H7 (cell line): ENCODE measurements around the gene COL17A1. TPM values are rescaled to one million over a fixed set of nuclear protein-coding genes. Genes with fewer than 3 reads are reported as not detected.

Experiments used
- DNase-seq: peaks from one replicate; pipeline ENCODE4 v3.0.0; 2012
- H3K27me3 ChIP-seq: 2 replicates; pipeline ENCODE4 v1.6.0; 2011; ENCODE audit warnings: mild to moderate bottlenecking, low read length; ENCODE audit not compliant: control insufficient read depth, insufficient read depth
- H3K36me3 ChIP-seq: replicated peaks from 2 replicates; pipeline ENCODE4 v1.5.1; 2011; ENCODE audit warnings: low read length; ENCODE audit not compliant: control insufficient read depth, insufficient read depth
- H3K4me3 ChIP-seq: 2 replicates; pipeline ENCODE4 v1.5.1; 2011; ENCODE audit warnings: low read depth, mild to moderate bottlenecking, control low read depth, low read length, moderate library complexity; ENCODE audit not compliant: insufficient read depth
- total RNA-seq: library from RNA; depleted of rRNA; stranded (reverse); fragments of >200 nt; shearing (Covaris generic); gene quantifications from 2 replicates; pipeline ENCODE4 v1.2.3, GENCODE V29; 2014

Gene COL17A1
- total RNA-seq, 1 experiment from 2014 or later, result 1.0 TPM

DNA sequence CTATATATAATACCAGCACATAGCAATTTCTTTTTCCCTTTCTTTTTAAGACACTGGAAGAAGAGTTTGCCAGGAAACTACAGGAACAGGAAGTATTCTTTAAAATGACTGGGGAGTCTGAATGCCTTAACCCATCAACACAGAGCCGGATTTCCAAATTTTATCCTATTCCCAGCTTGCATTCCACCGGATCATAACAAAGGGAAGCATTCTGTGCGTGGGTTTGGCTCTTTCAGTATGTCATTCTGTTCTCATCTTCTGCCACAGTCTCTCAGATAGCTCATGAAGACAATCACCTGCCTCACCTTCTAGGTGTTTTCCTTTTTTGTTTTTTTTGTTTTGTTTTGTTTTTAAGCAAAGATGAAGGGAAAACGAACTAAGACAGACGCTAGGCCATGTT lies 60.2 kb downstream of the COL17A1 start:
- DNase-seq, result no peak
- peaks cover 3% of the 10 kb centered on the region for H3K36me3 ChIP-seq
- H3K27me3 ChIP-seq, result no peaks in the 10 kb centered on the region
- no peak overlapping the region for H3K4me3 ChIP-seq

DNA sequence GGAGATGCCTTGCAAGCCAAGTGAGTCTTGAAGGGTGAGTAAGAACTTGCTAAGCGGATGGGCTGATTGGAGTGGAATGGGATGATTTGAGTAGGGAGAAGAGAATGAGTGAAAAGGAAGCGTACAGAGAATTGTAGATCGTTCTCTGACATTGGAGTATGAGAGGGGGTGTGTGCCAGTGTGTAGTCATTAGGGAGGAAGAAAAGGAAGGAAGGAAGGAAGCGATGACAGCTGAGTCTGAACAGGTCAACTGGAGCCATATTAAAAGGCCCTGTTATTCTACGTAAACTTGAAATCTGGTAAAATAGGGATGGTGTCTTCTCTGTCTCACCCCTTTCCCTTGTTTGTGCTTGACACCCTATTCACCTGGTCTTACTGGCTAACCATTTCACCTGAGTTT lies 63.7 kb downstream of the COL17A1 start:
- Histone ChIP-seq H3K4me3 (no peak overlapping the region), H3K27me3 (no peaks in the 10 kb centered on the region), H3K36me3 (peaks cover 5% of the 10 kb centered on the region)
- DNase-seq, result no peak

DNA sequence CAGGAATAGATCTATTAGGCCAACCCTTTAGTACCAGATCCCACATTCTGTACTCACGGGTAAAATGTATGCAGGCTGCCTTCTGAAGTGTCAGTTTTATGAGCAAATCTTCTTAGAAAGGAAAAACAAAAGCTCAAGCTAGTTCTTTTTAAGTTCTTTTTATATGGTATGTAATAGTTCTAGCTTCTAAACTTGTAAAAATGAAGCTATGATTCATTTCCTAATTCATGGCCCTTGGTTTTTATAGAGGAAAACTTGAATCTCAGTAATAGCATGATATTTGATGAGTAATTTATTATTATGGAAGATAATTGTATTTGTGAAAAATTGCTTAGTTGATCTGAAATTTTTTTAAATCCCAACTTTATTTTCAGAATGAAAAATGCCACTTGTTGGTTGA lies 64.4 kb downstream of the COL17A1 start:
- no peak overlapping the region for H3K4me3 ChIP-seq
- H3K27me3 ChIP-seq, result no peaks in the 10 kb centered on the region
- DNase-seq, result no peak
- H3K36me3 ChIP-seq, result peaks cover 5% of the 10 kb centered on the region

DNA sequence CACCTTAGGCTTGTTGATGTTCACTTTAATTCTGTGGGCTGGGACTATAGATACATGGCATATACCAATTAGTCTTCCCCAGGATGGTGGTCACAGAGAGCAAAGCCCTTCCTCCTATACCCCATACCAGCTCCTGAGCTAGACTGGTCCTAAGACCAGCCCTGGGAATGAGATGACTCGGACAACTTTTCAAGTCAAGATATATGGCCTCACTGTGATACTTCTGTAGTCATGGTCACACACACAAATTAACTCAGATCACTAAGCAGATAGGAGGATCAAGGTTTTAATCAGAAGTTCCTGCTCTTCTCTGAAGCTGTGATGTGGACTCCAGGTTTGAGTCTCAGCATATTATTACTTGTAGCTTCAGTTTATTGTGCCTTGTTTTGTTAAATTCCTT lies 65.7 kb downstream of the COL17A1 start:
- no peak for DNase-seq
- peaks cover 5% of the 10 kb centered on the region for H3K36me3 ChIP-seq
- H3K4me3 ChIP-seq, result no peak overlapping the region

GRCh38 chr10:104018471-104018870 lies 67.2 kb downstream of the COL17A1 start:
- Histone ChIP-seq H3K4me3 (no peak overlapping the region), H3K36me3 (peaks cover 4% of the 10 kb centered on the region), H3K27me3 (no peaks in the 10 kb centered on the region)
- no peak for DNase-seq

More for the DNA sequence above, 65.7 kb downstream of the COL17A1 start:
- no peaks in the 10 kb centered on the region for H3K27me3 ChIP-seq

GRCh38 chr10:104016661-104017060 lies 69.0 kb downstream of the COL17A1 start:
- peaks cover 2% of the 10 kb centered on the region for H3K36me3 ChIP-seq
- H3K4me3 ChIP-seq, result no peak overlapping the region

DNA sequence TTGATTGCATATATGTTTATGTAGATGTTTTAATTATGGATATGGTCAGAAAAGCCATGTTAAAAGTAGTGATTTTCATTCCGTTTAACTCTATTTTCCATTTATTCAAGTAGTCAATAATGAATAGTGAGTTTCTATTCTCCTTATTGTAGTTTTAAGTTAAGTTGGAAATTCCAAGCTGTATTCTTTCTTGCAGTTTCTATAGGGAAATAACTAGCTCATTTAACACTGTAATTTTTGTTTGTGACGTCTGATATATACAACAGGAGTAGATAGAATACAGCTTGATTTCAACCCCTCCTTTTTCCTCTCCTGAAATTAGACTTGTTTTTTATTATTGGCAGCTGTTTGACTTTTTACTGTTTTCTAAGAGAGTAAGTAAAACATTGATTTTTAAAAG lies 71.5 kb downstream of the COL17A1 start:
- H3K27me3 ChIP-seq, result no peaks in the 10 kb centered on the region
- H3K36me3 ChIP-seq, result no peaks in the 10 kb centered on the region
- H3K4me3 ChIP-seq, result no peak overlapping the region
- no peak for DNase-seq

More at GRCh38 chr10:104016661-104017060, 69.0 kb downstream of the COL17A1 start:
- H3K27me3 ChIP-seq, result no peaks in the 10 kb centered on the region
- DNase-seq, result no peak

GRCh38 chr10:104013489-104013888 lies 72.2 kb downstream of the COL17A1 start:
- no peak for DNase-seq
- Histone ChIP-seq H3K4me3 (no peak overlapping the region), H3K27me3 (no peaks in the 10 kb centered on the region), H3K36me3 (no peaks in the 10 kb centered on the region; the same call in 1 of the 2 replicates)

DNA sequence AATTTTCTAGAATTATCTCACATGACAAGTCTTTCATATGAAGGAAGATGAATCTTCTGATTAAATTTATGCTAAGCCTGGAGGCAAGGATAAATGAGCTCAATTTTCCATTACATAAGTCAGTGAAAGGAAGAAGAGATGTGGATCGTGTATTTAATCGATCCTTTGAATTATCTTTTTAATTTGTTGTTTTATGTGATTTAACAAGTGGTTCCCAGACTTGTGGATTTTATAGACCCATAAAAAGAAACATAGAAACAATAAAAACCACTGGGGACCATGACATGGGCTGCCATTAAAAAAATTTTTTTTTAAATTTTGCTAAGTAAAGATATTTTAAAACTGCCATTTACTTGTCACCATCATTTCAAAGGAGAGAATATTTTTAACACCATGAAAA lies 73.8 kb downstream of the COL17A1 start:
- no peak for DNase-seq
- Histone ChIP-seq H3K4me3 (no peak overlapping the region), H3K27me3 (no peaks in the 10 kb centered on the region), H3K36me3 (no peaks in the 10 kb centered on the region; the same call in 1 of the 2 replicates)

DNA sequence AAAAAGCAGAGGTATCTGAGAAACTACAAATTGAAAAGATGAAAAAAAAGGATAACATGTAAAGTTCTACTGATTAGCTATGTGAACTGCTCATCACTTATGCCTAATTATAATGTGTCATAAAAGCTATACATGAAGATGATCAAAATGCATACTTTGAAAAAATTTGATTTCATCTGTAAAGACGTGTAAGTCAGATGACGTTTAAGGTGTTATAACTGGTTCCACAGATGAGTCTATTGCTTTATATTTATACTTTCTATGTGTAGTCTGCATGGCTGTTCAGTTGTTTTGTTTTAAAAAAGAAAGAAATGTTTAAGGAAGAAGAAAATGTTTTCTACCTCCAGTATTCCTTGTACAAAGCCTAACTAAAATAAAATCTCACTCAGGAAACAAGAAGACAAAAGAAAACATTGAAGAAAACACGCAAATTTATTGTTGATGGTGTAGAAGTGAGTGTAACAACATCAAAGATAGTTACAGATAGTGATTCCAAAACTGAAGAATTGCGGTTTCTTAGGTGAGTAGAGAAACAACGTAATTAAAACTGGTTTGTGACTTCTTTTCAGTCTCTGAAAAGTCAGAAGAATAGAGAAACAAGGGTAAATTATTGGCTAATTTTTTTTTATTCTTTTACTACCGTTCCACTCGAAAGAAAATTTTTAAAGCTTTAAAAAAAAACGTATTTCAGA lies 80.4 kb downstream of the COL17A1 start:
- no peaks in the 10 kb centered on the region; the same call in 1 of the 2 replicates for H3K36me3 ChIP-seq
- H3K4me3 ChIP-seq, result no peak overlapping the region
- no peaks in the 10 kb centered on the region for H3K27me3 ChIP-seq
- no peak for DNase-seq

- Histone ChIP-seq H3K36me3 (no peaks in the 10 kb centered on the region; the same call in 1 of the 2 replicates), H3K4me3 (no peak overlapping the region), H3K27me3 (no peaks in the 10 kb centered on the region)
- DNase-seq, result no peak
Observed at GRCh38 chr10:104002911-104003310, 82.8 kb downstream of the COL17A1 start.

GRCh38 chr10:103998805-103999204 lies 86.9 kb downstream of the COL17A1 start:
- Histone ChIP-seq H3K36me3 (no peaks in the 10 kb centered on the region), H3K27me3 (no peaks in the 10 kb centered on the region), H3K4me3 (no peak overlapping the region)
- DNase-seq, result no peak

DNA sequence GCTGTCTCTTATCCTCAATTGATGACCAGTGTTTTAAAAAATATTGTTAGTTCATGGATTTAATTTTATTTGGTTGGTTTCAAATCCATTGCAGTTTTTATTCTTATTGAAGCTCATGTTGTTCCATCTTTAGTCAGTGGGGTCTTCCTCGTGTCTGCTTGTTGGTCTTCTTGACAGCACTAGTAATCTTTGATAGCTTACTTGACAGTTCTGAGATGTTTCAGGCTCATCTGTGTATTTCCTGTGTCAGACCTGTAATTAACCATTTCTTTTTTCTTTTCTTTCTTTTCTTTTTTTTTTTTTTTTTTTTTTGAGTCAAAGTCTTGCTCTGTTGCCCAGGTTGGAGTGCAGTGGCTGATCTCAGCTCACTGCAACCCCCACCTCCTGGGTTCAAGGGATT lies 90.5 kb downstream of the COL17A1 start:
- DNase-seq, result no peak
- no peaks in the 10 kb centered on the region for H3K36me3 ChIP-seq
- H3K4me3 ChIP-seq, result no peak overlapping the region
- H3K27me3 ChIP-seq, result no peaks in the 10 kb centered on the region

DNA sequence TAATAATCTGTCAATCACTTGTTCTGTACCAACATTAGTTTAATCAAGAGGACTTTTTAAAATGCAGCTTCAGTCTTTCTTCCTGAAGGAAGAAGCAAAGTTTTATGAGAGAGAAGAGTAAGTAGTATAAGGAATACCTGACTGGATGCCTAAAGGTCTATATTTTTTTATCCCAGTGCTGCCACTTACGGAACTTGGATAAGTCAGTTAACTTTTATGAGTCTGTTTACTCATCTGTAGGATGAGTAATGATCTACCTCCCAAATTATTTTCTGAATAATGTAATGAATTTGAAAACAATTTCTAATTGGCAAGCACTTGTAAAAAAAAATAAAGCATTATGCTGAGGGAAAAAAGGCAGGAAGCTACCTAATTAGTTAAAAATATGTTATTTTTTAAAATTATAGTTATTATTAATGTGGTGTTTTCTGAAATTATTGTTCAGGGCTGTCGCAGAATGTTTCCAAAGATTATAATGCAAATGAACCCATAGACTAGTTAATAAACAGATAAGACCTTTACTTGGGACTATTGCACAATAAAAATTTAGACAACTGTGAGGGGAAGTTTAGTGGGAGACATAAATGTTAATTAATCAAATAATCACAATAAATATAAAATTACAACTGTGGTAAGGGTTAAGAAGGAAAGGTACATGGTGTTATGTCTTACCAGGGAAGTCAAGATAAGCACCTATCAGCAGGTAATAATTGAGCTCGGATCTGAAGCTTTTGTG lies 94.1 kb downstream of the COL17A1 start:
- Histone ChIP-seq H3K4me3 (no peak overlapping the region), H3K27me3 (no peaks in the 10 kb centered on the region), H3K36me3 (no peaks in the 10 kb centered on the region)
- no peak for DNase-seq

GRCh38 chr10:103990531-103990930 lies 95.1 kb downstream of the COL17A1 start:
- DNase-seq, result no peak
- Histone ChIP-seq H3K27me3 (no peaks in the 10 kb centered on the region), H3K4me3 (no peak overlapping the region), H3K36me3 (no peaks in the 10 kb centered on the region)
